Stimulated activated CD4-positive, alpha-beta T cell treated with anti-CD3 and anti-CD28 coated beads, TNF-alpha, amount 100 ng/mL, for 48 hours (primary cell): ENCODE data around the gene SLC7A10.

ENCODE experiments used
- DNase-seq, 3 donors: peaks; one replicate each; pipeline ENCODE4 v3.0.0-alpha.2; 2020; ENCODE audit warnings: low read depth in 3 of 3

The SLC7A10 gene

DNA sequence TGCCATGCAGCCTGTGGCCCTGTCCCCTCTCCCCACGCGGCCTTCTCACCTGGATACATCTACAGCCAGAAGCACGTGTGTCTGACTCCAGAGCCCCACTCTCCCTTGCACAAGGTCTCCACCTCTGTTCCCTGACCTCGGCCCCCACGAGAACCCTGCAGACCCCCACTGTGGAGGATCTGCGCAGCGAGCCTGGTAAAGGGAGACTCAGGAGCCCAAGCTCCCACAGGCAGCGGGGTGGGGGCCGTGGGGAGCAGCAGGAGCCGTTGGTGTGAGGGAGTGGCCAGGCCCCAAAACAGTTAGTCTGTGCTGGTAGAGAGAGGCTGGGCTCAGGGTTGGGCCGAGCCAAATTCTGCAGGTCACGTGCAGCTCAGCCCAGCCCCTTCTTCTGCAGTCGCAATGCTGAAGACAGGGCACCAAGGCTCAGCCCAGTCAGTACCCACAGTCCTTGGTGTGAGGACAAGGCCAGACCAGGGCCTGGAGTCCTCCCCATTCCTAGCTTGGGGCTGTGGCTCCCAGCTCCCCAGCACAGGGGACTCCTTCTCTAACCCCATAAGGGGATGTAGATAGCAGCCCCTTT, 28.7 kb upstream of the SLC7A10 start:
- DNase-seq = no peak

DNA sequence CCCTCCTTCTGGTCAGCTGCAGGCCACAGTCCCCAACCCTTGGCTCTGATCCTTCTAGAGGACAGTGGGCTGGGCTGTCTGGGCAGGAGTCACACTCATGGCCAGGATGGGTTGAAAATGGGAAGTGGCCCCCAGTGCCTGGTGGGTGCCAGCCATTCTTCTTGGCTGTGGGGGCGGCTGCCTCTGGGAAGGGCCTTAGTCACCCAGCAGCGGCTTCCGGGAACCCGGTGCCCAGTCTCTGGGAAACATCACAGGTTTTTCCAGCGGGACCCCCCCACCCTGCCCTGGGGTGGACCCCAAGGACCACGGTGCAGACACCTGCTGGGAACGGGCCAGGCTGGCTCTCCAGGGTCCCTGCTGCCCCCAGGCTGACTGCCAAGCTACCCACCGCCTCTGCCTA, 27.3 kb upstream of the SLC7A10 start:
- DNase-seq = no peak

DNA sequence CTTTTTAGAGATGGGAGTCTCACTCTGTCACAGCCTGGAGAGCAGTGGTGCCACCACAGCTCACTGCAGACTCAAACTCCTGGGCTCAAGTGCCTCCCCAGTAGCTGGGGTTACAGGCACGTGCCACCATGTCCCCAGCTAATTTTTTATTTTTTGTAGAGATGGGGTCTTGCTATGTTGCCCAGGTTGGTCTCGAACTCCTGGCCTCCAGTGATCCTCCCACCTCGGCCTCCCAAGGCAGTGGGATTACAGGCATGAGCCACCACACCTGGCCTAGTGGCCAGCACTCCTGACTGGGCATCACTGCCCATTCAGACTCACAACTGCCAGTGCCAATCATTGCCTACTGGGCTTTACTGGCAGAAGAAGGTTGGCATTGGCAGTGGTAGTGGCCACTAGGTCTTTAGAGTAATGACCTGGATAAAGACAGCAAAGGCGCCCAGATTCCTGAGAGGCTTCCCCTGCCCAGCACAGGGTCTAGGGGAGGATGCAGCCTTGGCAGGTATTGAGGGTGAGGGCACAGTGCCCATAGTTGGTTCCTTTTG, 26.8 kb upstream of the SLC7A10 start:
- no peak for DNase-seq

DNA sequence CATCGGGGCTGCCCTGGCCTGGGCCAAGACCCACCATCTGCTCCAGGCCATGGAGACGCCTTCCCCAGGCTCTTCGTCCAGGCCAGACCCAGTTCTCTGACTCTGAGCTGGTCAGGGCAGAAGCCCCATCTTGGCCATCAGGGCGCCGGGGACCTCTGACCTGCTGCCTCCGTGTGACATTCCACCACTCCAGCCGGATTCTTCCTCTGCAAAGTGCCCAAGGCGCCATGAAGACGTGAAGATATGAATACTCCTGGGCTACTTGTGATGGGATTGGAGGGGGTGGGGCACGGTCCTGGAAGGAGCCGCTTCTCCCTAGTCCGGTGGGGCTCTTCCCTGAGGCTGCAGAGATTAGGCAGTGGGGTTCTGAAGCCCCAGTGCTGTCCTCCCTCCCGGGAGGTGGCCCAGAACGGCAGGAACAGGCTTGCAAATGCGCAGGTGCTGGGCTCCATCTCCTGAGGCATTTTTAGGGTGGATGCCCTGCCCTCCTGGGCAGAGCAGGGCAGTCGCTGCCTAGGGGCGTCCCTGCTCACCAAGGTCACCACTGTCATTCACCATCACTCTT, 26.0 kb upstream of the SLC7A10 start:
- no peak for DNase-seq

DNA sequence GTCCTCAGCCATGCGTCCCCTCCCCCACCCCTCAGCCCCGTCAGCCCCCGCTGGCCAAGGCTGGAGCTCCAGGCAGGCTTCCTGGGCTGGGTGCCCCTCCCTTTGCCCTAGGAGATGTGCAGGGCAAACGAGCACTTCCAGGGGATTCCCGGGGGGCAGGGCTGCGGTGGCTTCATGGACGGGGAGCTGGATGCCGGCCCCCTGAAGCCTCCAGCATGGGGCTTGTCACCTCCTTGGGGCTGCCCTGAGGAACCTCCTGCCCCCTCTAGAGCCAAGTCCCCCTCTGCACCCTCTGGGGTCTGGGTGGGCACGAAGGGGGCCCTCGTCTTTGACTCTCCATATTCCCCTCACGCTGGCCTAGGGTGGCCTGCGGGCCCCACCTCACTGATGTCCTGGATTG, 25.4 kb upstream of the SLC7A10 start:
- DNase-seq = no peak

DNA sequence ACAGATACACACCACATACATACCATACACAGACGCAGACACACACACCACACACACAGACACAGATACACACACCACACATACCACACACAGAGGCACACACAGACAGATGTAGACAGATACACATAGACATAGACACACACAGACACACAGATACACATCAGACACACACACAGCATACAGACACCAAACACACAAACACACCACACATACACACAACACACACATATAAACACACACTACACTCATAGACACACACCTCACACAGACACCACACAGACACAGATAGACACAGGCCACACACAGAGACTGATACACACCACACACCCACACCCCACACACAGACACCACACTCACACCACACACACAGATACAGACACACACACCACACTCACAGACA, 24.9 kb upstream of the SLC7A10 start:
- DNase-seq = no peak

DNA sequence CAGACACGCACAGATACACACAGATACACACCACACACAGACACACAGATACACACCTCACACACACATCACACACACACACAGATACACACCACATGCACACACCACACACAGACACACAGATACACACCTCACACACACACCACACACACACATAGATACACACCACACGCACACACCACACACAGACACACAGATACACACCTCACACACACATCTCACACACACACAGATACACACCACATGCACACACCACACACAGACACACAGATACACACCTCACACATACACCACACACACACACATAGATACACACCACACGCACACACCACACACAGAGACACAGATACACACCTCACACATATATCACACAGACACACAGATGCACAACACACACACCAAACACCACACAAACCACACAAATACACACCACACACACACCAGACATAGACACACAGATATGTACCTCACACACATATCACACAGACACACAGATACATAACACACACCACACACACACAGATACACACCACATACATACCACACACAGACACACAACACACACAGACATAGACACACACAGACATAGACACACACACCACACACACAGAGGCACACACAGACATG, 24.2 kb upstream of the SLC7A10 start:
- DNase-seq = no peak

DNA sequence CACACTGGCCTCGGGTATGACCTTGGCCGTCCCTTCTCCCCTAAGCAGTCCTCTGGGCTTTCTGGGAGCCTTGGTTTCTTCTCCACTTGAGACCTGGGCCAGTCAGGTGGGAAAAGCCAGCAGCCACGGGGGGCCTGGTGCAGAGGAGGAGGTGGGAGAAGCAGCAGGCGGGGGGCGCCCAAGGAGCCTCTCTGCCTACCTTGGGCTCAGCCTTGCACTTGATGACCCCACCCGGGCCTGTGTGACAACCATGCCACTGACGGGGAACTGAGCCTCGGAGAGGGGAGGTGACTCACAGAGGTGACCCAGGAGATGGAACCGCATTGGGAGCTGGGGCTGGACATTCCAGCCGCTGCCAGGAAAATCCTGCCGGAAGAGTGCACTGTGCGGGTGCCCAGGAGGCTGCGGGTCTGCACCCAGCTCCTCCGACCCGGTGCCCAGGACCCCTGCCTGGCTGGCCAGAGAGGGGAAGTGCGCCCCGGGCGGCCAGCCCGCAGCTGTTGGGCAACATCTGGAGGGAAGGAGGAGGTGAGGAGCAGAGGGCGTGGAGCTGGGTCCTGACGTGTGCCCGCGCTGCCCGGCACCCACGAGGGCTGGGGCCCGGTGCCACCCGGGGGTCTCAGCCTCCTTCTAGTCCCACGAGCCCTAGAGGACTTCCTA, 23.4 kb upstream of the SLC7A10 start:
- DNase-seq = no peak

DNA sequence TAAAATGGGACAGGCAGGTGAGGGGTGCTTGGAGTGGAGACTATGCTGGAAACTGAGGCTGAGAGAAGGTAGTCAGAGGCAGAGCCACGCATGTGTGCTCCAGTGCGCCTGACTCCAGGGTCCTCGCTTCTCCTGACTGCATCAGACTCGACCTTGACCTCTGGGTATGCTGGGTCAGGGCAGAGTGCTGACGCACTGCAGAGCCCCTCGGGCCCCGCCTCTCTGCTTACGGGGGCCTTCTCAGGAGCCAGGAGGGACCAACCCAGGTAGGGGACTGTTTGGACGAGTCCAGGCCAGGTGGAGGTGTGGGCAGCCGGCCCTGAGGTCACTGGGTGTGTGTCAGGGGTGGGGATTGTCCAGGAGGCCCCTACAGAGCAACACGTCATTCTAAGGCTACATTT, 22.9 kb upstream of the SLC7A10 start:
- no peak for DNase-seq

DNA sequence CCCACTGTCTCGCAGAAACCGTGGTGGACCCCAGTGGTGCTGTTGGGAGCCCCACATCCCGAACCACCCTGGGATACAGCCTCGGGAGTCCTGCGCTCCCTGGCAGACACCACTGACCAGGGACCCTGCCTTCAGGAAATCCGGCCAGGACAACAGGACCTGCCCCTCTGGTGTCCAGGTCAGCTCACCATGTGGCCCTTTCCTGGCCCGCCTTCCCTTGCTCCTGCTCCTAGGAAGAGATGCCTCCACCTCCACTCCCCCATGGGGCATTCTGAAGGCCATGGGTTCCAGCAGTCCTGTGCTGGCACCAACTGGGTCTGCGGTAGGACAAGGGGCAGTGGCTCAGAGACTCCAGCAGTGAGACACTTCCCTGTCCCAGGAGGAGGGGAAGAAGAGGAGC, 22.5 kb upstream of the SLC7A10 start:
- no peak for DNase-seq

DNA sequence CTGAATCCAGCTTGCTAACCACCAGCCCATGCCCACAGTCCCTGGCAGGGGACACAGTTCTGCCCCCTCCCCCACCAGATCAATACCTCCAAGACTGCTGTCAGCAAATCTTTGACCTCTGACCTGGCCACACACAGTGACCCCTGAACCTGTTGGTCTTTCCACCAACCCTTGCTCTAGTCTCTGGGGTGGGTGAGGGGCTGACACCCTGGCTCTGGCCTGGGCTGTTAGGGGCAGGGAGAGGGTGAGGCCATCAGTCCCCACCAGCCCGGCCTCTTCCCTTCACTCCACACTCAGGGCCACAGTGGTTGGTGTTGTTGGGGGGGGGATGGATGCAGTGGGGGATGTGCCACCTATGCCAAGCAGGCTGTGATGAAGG, 21.8 kb upstream of the SLC7A10 start:
- DNase-seq = no peak

DNA sequence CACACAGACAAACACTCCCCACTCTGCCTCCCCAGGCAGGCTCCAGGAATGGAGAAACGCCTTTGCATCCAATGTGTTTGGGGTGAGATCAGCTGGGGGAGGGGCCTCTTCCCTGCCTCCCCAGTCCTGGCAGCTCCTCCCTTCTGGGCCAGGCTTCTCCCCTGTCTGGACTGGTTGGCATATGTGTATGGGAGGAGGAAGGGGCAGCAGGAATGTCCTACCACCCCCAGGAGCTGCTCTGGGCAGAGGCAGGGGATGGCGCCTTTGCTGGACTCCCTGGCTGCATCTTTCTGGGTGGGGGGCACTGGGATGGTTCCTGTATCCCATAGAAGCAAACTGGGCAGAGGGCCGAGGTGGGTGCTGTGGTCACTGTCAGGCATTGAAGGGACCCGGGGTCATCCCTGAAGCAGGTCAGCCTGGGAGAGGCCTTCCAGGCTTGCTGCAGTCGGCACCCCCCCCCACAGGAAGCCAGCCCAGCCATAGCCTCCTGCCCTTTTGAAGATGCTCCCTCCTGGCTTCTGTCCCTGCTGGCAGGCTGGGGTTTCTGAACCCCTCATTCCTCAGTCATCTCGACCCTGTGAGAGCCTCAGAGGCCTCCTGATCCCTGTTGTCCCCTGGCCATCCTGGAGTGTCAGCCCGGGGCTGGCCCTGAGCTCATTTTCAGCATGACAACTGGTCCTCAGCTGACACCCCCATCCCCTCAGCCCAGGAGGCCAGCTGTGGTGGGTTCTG, 21.2 kb upstream of the SLC7A10 start:
- DNase-seq = no peak

DNA sequence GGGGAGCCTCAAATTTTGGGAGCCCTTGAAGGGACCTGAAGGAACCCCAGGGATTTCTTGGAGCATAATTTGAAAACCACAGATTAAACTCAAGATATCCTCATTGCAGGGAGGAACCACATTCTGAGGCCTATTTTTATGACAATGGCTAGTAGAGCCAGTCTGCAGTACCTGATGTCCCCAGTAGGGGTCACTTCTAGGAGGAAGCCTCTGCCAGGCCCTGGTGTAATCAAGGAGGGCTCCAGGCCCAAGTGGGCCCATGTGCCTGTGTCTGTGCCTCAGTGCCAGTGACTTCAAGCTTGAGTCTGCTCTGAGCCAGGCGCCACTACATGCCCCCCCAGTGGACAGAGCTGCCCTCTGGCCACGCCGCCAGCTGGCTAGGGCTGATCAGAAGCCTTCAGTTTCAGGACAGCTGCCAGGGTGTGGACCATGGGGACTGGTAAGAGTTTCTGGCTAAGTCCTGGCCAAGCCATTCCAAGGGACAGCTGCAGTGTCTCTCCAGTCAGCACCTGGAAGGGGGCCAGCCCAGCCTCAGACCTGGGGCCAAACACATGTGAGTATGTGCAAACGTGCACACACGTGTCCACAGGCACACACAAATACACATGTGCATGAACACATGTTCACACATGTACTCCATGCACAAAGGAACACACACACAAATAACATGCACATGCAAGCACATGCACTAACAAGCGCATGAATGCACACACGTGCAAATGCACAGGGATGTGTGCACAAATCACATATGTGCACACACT, 20.5 kb upstream of the SLC7A10 start:
- DNase-seq = no peak

DNA sequence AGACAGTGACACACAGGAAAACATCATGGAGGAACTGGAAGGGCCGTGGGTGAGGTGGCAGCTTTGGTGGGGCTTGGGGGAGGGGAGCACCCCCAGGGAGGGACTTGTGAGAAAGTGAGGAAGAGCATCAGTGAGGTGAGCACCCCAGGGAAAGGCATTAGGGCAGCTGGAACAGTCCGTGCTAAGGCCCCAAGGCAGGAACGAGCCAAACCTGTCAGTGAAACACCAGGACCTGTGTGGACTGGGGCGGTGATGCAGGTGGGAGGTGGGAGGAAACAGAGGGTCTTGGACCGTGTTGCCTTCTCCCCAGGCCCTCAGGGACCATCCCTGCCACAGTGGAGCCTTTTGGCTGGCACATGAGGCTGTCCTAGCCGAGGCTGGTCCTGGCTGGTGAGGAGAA, 17.3 kb upstream of the SLC7A10 start:
- no peak for DNase-seq

DNA sequence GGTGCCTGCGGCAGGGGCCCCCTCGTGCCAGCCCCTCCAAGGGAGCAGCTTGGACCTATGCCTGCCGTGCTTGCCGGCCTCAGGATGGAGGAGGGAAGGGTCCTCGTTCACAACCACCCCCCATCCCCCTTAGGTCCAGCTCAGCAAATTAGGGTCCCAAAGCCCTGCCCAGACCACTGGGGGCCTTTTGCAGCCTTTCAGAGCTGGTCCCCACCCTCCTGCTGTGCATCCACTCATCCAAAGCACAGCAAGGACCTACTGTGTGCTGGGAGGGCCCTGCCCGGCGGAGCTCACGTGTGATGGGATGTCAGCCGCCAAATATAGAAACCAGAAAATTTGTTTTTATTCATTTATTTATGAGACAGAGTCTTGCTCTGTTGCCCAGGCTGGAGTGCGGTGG, 16.5 kb upstream of the SLC7A10 start:
- DNase-seq = no peak

DNA sequence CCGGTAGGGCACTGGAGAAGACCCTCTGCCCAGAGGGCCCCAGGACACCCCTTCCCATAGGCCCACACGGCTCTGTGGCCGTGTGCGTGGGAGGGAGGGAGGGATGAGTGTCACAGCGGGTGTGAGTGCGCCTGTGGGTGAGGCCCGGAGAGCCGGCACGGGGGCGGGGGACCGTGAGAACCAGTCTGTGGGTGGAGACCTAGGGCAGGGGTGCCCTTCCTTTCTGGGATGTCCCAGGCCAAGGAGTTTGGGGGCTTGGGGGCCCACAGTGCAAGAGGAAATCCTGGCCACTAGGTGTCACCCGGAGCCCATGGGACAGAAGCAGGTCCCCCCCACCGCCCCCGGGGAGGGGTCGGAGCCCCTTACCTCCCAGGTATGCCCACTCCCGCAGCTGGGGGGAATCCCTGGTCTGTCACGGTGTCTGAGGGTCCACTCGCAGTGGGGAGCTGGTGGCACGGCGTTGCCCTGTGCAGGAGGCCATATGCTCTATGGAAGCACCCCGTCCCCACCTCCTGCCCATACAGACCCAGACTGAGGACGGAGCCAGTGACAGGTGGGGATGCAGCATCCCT, 16.0 kb upstream of the SLC7A10 start:
- DNase-seq = no peak

DNA sequence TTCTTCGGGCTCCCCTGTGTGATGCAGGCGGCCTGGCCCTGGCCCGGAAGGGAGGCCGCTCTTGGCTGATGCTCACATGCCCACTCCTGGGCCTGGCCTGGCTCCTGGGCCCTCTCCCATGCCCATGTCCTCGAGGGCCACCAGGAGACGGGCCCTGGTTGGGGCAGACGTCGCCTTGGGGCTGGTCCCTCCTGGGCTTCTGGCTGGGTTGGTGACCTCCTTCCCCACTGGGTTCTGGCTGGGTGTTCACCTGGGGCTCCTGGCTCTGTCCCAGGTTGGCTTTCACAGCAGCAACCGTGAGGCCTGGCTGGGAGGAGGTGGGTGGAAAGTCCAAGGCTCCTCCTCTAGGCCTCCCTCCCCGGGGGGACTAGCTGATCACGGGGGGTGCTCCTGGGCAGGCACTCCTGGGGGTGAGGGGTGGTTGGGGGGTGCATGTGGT, 15.5 kb upstream of the SLC7A10 start:
- DNase-seq = no peak

DNA sequence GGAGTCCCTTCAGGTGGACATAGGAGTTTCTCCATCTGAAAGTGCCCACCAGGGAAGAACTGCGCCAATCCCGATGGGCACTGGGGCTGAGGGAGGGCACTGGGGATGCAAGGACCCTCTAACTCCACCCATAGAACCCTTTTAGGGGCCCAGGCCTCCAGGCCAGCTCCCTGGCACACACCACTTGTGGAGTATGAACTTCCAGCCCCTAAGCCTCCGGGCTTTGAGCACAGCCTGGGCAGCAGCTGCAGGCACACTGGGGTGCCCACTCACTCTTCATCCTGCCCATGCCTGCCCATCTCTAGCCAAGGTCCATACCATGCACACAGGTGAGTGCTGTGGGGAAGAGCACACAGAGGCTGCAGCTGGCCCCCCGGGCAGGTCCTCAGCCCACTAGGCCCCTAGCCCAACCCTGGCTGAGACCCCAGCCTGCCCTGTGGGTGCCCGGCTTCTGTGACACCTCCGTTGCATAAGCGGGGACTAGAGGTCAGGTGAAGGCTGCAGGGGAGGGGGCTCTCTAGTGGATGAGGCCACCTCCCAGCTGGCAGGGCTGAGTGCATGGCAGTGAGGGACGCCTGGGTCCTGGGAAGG, 14.6 kb upstream of the SLC7A10 start:
- no peak for DNase-seq

DNA sequence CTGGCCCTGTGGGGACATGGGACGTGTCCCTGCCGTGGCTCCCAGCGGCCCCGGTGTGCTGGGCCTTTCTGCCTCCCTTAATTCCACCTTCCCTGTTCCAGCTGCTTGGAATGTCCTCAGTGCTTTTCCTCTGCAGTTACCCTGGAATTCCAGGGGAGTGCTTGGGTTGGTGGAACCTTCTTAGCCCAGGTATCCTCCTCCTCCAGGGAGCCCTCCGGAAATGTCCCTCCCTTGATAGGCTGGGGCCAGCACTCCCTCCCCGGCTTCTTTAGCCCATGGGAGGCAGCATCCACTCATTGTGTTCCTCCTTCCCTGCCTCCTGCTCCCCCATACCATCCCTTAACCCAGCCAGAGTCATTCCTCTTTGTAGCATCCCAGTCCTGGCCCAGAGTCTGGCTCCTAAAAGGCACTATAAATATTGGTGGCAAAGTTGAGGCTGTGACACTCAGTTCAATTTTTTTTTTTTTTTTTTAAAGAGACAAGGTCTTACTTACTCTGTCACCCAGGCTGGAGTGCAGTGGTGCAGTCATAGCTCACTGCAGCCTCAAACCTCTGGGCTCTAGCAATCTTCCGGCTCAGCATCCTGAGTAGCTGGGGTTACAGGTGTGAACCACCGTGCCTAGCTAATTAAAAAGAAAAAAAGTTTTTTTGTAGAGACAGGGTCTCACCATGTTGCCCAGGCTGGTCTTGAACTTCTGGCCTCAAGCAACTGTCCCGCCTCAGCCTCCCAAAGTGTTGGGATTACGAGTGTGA, 13.7 kb upstream of the SLC7A10 start:
- DNase-seq = no peak
